H9 (cell line): Measurements from ENCODE around the gene CHN2. TPM values are rescaled to one million over a fixed set of nuclear protein-coding genes. Genes with fewer than 3 reads are reported as not detected.

Source experiments
- DNase-seq: peaks from one replicate; pipeline ENCODE4 v3.0.0-alpha.2; 2017
- H2AFZ ChIP-seq: one replicate; pipeline ENCODE4 v1.6.1; 2013; ENCODE audit warnings: mild to moderate bottlenecking, low read length, control low read depth, moderate library complexity
- H2AK5ac ChIP-seq: 2 replicates; pipeline ENCODE4 v1.6.1; 2013; ENCODE audit warnings: low read length, control low read depth, mixed read lengths; ENCODE audit not compliant: insufficient read length
- H2BK120ac ChIP-seq: one replicate; pipeline ENCODE4 v1.6.1; 2013; ENCODE audit warnings: low read depth, mild to moderate bottlenecking, low read length, control low read depth, inconsistent platforms; ENCODE audit not compliant: poor library complexity, severe bottlenecking
- H2BK12ac ChIP-seq: 2 replicates; pipeline ENCODE4 v1.6.1; 2013; ENCODE audit warnings: low read length, control low read depth, mixed read lengths, low read depth; ENCODE audit not compliant: insufficient read length
- H2BK15ac ChIP-seq: 2 replicates; pipeline ENCODE4 v1.6.1; 2013; ENCODE audit warnings: low read depth, low read length, control low read depth
- H2BK20ac ChIP-seq: one replicate; pipeline ENCODE4 v1.6.1; 2013; ENCODE audit warnings: low read depth, mild to moderate bottlenecking, low read length, control low read depth, inconsistent platforms; ENCODE audit not compliant: poor library complexity, severe bottlenecking
- H2BK5ac ChIP-seq: 2 replicates; pipeline ENCODE4 v1.6.1; 2013; ENCODE audit warnings: low read length, control low read depth, mixed read lengths; ENCODE audit not compliant: insufficient read length
- H3K14ac ChIP-seq: 2 replicates; pipeline ENCODE4 v1.6.1; 2013; ENCODE audit warnings: low read length, control low read depth; ENCODE audit not compliant: insufficient read depth
- H3K18ac ChIP-seq: 2 replicates; pipeline ENCODE4 v1.6.1; 2013; ENCODE audit warnings: low read depth, mild to moderate bottlenecking, mixed read lengths, low read length, control low read depth; ENCODE audit not compliant: insufficient read length
- H3K23ac ChIP-seq: 2 replicates; pipeline ENCODE4 v1.6.1; 2013; ENCODE audit warnings: low read length, control low read depth, mixed read lengths, low read depth; ENCODE audit not compliant: insufficient read length
- H3K23me2 ChIP-seq: 2 replicates; pipeline ENCODE4 v1.6.1; 2013; ENCODE audit warnings: low read depth, mild to moderate bottlenecking, mixed read lengths, low read length, control low read depth; ENCODE audit not compliant: insufficient read length, poor library complexity, severe bottlenecking
- H3K27ac ChIP-seq: 2 replicates; pipeline ENCODE4 v1.5.1; 2013; ENCODE audit warnings: low read length, control low read depth, mixed read lengths, low read depth; ENCODE audit not compliant: insufficient read length
- H3K27me3 ChIP-seq: 2 replicates; pipeline ENCODE4 v1.6.1; 2013; ENCODE audit warnings: low read length, control low read depth, inconsistent platforms; ENCODE audit not compliant: insufficient read depth
- H3K4ac ChIP-seq: 2 replicates; pipeline ENCODE4 v1.6.1; 2013; ENCODE audit warnings: low read depth, mild to moderate bottlenecking, control low read depth, inconsistent platforms, low read length, moderate library complexity
- H3K4me1 ChIP-seq: 2 replicates; pipeline ENCODE4 v1.6.1; 2013; ENCODE audit warnings: low read length, control low read depth, inconsistent platforms; ENCODE audit not compliant: insufficient read depth
- H3K4me2 ChIP-seq: 2 replicates; pipeline ENCODE4 v1.6.1; 2013; ENCODE audit warnings: low read length, control low read depth, mixed read lengths; ENCODE audit not compliant: insufficient read length, insufficient read depth
- H3K56ac ChIP-seq: 2 replicates; pipeline ENCODE4 v1.6.1; 2013; ENCODE audit warnings: low read depth, mild to moderate bottlenecking, mixed read lengths, low read length, control low read depth; ENCODE audit not compliant: insufficient read length
- H3K79me1 ChIP-seq: 2 replicates; pipeline ENCODE4 v1.6.1; 2013; ENCODE audit warnings: low read depth, mild to moderate bottlenecking, moderate library complexity, low read length, control low read depth, inconsistent platforms; ENCODE audit not compliant: insufficient read depth, poor library complexity, severe bottlenecking
- H3K79me2 ChIP-seq: 2 replicates; pipeline ENCODE4 v1.6.1; 2013; ENCODE audit warnings: low read length, control low read depth, inconsistent platforms; ENCODE audit not compliant: insufficient read depth
- H3K9ac ChIP-seq: 2 replicates; pipeline ENCODE4 v1.6.1; 2013; ENCODE audit warnings: low read length, control low read depth, mixed read lengths; ENCODE audit not compliant: insufficient read length; ENCODE audit errors: extremely low read depth
- H3K9me3 ChIP-seq: one replicate; pipeline ENCODE4 v1.6.1; 2013; ENCODE audit warnings: low read depth, low read length, inconsistent platforms; ENCODE audit not compliant: control insufficient read depth
- H3T11ph ChIP-seq: one replicate; pipeline ENCODE4 v1.6.1; 2013; ENCODE audit warnings: mild to moderate bottlenecking, low read length, control low read depth, inconsistent platforms
- H4K20me1 ChIP-seq: one replicate; pipeline ENCODE4 v1.6.1; 2013; ENCODE audit not compliant: control insufficient read depth, insufficient read length, insufficient read depth
- H4K5ac ChIP-seq: 2 replicates; pipeline ENCODE4 v1.6.1; 2013; ENCODE audit warnings: low read depth, mild to moderate bottlenecking, mixed read lengths, low read length, control low read depth; ENCODE audit not compliant: insufficient read length
- H4K8ac ChIP-seq: replicated peaks from 2 replicates; pipeline ENCODE4 v1.6.1; 2013; ENCODE audit warnings: low read length, control low read depth, mixed read lengths, low read depth; ENCODE audit not compliant: insufficient read length
- H4K91ac ChIP-seq: 2 replicates; pipeline ENCODE4 v1.6.1; 2013; ENCODE audit warnings: low read depth, mild to moderate bottlenecking, moderate library complexity, mixed read lengths, low read length, control low read depth; ENCODE audit not compliant: insufficient read length
- H3K27ac Mint-ChIP-seq, 3 experiments: 2 replicates in 2 of 3; 3 replicates in 1 of 3; pipeline ENCODE4 v1.8.0; 2020 to 2021; ENCODE audit warnings: mixed read lengths in 3 of 3, mild to moderate bottlenecking in 1 of 3, moderate library complexity in 1 of 3
- H3K27me3 Mint-ChIP-seq: 2 replicates; pipeline ENCODE4 v1.8.0; 2021; ENCODE audit warnings: low read depth, mild to moderate bottlenecking, moderate library complexity, mixed read lengths
- H3K36me3 Mint-ChIP-seq, 3 experiments: 2 replicates in 2 of 3; 3 replicates in 1 of 3; pipeline ENCODE4 v1.8.0; 2020 to 2021; ENCODE audit warnings: low read depth in 3 of 3, mixed read lengths in 3 of 3; ENCODE audit not compliant: insufficient read depth in 1 of 3
- H3K4me1 Mint-ChIP-seq, 2 experiments: 2 replicates each; pipeline ENCODE4 v1.8.0; 2020; ENCODE audit warnings: mixed read lengths in 2 of 2
- H3K4me3 Mint-ChIP-seq, 2 experiments: 2 replicates in 1 of 2; 3 replicates in 1 of 2; pipeline ENCODE4 v1.8.0; 2020 to 2021; ENCODE audit warnings: mild to moderate bottlenecking in 2 of 2, mixed read lengths in 2 of 2, moderate library complexity in 1 of 2
- H3K9me3 Mint-ChIP-seq, 2 experiments: 2 replicates in 1 of 2; 3 replicates in 1 of 2; pipeline ENCODE4 v1.8.0; 2020; ENCODE audit warnings: mild to moderate bottlenecking in 2 of 2, mixed read lengths in 2 of 2, moderate library complexity in 1 of 2
- CTCF ChIP-seq: fragments of 200-600 bp; sonication (generic); conservative IDR thresholded peaks from 3 replicates; pipeline ENCODE4 v1.8.0; 2021; ENCODE audit warnings: antibody characterized with exemption, mild to moderate bottlenecking
- WGBS: extraction: QIAGEN DNeasy Blood & Tissue Kit; methylation state at CpG from one replicate; pipeline ENCODE4 v1.1.7; 2013; ENCODE audit warnings: missing lambda C conversion rate, low lambda C conversion rate, mixed read lengths; ENCODE audit not compliant: insufficient read length; ENCODE audit errors: extremely low coverage; 5-methylcytosine and 5-hydroxymethylcytosine counted together
- total RNA-seq: library from RNA; stranded (reverse); gene quantifications from 2 replicates; pipeline ENCODE4 v1.2.1, GENCODE V29; 2021

Gene CHN2
- total RNA-seq, 1 experiment from 2014 or later = 3.3 TPM

- no peaks in the 10 kb centered on the region for H3K4me1 ChIP-seq
- no peak overlapping the region for H3K4ac ChIP-seq
- H3K23me2 ChIP-seq = no peaks in the 10 kb centered on the region
- H3K79me1 ChIP-seq = no peaks in the 10 kb centered on the region
- no peak overlapping the region for H3K4me2 ChIP-seq
- Mint-ChIP-seq H3K4me3 (no peak overlapping the region), H3K9me3 (no peaks in the 10 kb centered on the region; a peak in 1 of 5 replicates), H3K27ac (peak overlapping the region in 1 of 3 experiments; percentile 11; a peak in 2 of 7 replicates), H3K36me3 (no peaks in the 10 kb centered on the region), H3K4me1 (peaks cover 15 to 21% of the 10 kb centered on the region in 2 experiments), H3K27me3 (peaks cover 11% of the 10 kb centered on the region)
- no peak overlapping the region for H3K23ac ChIP-seq
- no CpG with 5 or more reads among the region's 12 CpGs for WGBS
- no peak overlapping the region for H4K8ac ChIP-seq
- H3K14ac ChIP-seq = no peak overlapping the region
- H2BK12ac ChIP-seq = no peak overlapping the region
- no peak overlapping the region for H3K56ac ChIP-seq
- H2AFZ ChIP-seq = no peak overlapping the region
- H4K5ac ChIP-seq = no peak overlapping the region
- H3K27ac ChIP-seq = no peak overlapping the region
- no peaks in the 10 kb centered on the region for H4K20me1 ChIP-seq
- no peak overlapping the region for H2BK20ac ChIP-seq
- no peak overlapping the region for H2BK120ac ChIP-seq
- no peak overlapping the region for H3K9ac ChIP-seq
- no peak for DNase-seq
- no peaks in the 10 kb centered on the region for H3K27me3 ChIP-seq
- H4K91ac ChIP-seq = no peak overlapping the region
- TF ChIP-seq CTCF = no peak
- H3T11ph ChIP-seq = no peak overlapping the region
- no peak overlapping the region for H3K18ac ChIP-seq
- no peaks in the 10 kb centered on the region for H3K9me3 ChIP-seq
- no peak overlapping the region for H2BK5ac ChIP-seq
- H3K79me2 ChIP-seq = no peaks in the 10 kb centered on the region
- no peak overlapping the region for H2AK5ac ChIP-seq
- H2BK15ac ChIP-seq = no peak overlapping the region
These were observed 14.1 kb downstream of the CHN2 start for GRCh38 chr7:29208410-29209250.
